VCaP (cell line): ENCODE results near the gene HAUS8.
"Not testable (repeated sequence)": the region's sequence is repeated elsewhere in the genome, so short reads cannot be mapped to it uniquely, and the experiment has no call there.

Experiments used
- H3K27ac ChIP-seq: fragments of 450-650 bp; 2 replicates; pipeline ENCODE4 v1.5.1; 2017
- TF ChIP-seq, protein P1 (sequence below): fragments of 450-650 bp; conservative IDR thresholded peaks from 2 replicates; pipeline ENCODE4 v1.5.1; 2017; ENCODE audit warnings: mild to moderate bottlenecking, moderate library complexity

HAUS8 gene

DNA sequence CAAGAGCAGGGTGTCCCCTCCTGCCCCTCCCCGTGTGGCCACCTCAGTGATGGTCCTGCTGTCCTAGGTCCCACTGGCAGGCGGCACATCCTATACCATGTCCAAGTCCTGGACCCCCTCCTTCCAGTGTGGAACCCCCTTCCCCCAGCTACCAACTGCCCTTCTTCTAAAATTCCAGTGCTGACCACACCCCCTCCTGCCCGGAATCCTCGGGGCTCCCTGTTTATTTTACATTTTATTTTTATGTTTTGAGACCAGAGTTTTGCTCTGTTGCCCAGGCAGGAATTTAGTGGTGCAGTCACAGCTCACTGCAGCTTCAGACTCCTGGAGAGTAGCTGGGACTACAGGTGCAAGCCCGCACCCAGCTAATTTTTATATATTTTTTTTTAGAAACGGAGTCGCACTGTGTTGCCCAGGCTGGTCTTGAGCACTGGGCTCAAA is 47.7 kb downstream of the HAUS8 start:
- TF ChIP-seq, protein P1, sequence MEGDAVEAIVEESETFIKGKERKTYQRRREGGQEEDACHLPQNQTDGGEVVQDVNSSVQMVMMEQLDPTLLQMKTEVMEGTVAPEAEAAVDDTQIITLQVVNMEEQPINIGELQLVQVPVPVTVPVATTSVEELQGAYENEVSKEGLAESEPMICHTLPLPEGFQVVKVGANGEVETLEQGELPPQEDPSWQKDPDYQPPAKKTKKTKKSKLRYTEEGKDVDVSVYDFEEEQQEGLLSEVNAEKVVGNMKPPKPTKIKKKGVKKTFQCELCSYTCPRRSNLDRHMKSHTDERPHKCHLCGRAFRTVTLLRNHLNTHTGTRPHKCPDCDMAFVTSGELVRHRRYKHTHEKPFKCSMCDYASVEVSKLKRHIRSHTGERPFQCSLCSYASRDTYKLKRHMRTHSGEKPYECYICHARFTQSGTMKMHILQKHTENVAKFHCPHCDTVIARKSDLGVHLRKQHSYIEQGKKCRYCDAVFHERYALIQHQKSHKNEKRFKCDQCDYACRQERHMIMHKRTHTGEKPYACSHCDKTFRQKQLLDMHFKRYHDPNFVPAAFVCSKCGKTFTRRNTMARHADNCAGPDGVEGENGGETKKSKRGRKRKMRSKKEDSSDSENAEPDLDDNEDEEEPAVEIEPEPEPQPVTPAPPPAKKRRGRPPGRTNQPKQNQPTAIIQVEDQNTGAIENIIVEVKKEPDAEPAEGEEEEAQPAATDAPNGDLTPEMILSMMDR, result no peak
- H3K27ac ChIP-seq, result no peak overlapping the region

DNA sequence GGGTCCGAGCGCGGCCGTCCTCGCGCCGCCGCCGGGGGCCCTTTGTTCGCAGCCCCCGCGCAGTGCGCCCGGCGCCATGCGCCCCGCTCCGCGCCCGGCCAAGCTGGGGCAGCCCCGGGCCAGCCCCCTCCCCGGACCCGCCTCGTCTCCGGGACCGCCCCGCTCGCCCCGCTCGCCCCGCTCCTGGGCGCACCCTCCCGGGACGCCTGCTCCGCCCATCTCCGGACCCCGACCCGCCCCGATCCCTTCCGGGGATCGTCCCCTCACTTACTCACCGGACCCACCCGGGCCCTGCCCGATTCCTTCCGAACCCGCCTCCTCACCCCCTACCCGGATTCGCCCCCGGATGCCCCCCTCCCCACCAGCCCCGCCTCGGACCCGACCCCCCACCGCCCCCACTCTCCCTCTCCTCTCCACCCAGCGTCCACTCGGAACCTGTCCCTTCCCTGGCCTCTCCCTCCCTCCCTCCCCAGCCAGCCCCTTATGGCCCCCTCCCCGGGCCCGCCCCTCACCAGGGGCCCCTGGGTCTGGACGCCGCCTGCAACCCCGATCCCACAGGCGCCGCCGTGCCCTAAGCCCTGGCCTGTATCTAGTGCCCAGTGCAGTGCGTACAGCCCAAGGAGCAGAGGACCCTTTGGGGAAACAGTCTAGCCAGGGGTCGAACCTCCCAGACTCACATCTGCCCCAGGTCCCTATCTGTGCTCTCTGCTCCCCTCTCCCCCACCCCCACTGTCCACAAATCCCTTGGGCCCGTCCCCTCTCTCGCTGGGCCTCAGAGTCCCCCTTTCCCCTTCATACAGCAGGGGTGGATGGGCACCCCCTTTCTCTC is 48.3 kb downstream of the HAUS8 start, which contains the start of gene CPAMD8:
TSS of gene CPAMD8 (minus strand) at position 105 of the 829 bp plus-strand sequence. CDS start 168 bp downstream, outside the sequence.
- peak within 1 kb of the TSS; percentile 62; the same call in 1 of the 2 replicates for H3K27ac ChIP-seq
- TF ChIP-seq, protein P1, result no peak

DNA sequence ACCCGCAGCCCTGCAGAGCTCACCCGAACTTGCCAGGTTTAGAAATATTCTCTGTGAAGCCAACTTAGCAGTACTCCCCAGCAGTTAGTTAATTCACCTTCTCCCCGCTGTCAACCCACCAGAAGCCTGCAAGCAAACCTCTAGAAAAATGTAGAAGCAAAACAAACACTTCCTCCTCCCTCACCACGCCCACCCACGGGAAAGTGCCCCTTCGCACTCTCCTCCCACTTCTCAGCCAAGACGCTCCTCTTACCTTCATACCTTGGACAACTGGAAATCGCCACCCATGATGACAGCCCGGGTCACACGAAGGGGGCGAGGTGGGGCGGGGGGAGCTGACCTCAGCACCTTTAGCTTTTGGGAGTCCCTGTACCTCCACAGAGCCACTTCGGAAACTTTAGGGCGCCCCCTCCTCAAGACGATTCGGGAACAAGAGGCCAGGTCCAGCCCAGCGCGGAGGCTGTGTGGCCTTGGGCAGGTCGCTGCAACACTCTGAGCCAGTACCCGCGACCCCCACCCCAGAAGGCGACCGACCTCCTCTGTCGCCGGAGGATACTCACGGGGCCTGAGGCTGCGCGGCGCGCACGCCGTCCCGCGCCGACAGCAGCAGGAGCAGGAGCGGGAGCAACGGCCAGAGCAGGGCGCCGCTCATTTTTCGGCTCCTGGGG is 49.1 kb downstream of the HAUS8 start:
- TF ChIP-seq, protein P1, result no peak
- H3K27ac ChIP-seq, result peak overlapping the region; percentile 62; the same call in 1 of the 2 replicates

DNA sequence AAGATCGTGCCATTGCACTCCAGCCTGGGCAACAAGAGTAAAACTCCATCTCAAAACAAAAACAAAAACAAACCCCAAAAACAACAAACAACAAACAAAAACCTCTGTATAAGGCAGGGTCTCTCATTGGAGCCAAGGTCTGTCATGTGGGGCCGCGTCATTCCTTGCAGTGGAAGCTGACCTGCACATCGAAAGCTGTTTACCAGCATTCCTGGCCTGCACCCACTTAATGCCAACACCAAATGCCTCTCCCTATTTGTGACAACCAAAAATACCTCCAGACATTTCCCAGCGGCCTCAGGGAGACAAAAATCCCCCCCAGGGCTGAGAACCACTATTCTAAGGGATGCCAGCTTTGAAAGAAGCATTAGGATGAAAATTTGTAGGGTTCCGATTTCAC is 49.9 kb downstream of the HAUS8 start:
- no peak overlapping the region for H3K27ac ChIP-seq
- TF ChIP-seq, protein P1, result no peak

DNA sequence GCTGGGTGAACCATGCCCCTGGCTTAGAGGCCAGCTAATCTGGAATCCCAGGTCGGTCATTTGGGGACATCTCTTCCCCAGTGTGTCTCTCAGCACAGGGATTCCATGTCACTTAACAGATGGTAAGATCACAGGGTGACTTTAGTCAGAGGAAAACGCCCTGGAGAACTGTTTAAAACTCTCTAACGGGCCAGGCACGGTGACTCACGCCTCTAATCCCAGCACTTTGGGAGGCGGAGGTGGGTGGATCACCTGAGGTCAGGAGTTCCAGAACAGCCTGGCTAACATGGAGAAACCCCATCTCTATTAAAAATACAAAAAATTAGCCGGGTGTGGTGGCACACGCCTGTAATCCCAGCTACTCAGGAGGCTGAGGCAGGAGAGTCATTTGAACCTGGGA is 50.3 kb downstream of the HAUS8 start:
- H3K27ac ChIP-seq, result not testable (repeated sequence)

DNA sequence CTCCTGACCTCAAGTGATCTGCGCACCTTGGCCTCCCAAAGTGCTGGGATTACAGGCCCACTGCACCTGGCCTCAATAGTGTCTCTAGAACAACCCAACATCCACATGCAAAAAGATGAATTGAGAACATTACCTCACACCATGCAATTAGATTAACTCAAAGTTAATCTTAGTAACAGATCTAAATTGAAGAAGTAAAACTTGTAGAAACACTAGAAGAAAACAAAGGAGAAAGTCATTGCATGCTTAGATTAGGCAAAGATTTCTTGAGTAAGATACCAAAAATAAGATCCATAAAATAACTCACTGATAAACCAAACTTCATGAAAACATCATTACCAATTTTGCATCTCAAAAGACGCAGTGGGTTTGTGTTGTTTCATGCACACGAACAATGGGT is 51.4 kb downstream of the HAUS8 start:
- H3K27ac ChIP-seq, result no peak overlapping the region
- TF ChIP-seq, protein P1, result no peak

DNA sequence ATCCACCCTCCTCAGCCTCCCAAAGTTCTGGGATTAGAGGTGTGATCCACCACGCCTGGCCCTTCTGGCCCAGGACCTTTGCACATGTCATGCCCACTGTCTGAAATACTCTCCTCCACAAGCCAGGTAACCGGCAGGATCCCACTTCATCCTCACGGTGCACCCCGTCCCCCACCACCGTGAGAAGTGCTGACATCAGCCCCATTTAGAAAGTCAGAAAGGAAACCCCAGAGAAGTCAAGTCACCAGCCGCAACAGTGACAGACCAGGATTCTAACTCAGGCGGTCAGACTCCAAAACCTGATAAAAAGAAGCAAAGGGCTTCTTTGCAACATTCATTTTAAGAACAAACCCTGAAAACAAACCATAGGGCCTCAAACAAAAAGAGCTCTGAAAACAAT is 52.5 kb downstream of the HAUS8 start:
- TF ChIP-seq, protein P1, result no peak
- H3K27ac ChIP-seq, result no peak overlapping the region
